ENCODE measurements around the gene SIPA1L3.

The SIPA1L3 gene

DNA sequence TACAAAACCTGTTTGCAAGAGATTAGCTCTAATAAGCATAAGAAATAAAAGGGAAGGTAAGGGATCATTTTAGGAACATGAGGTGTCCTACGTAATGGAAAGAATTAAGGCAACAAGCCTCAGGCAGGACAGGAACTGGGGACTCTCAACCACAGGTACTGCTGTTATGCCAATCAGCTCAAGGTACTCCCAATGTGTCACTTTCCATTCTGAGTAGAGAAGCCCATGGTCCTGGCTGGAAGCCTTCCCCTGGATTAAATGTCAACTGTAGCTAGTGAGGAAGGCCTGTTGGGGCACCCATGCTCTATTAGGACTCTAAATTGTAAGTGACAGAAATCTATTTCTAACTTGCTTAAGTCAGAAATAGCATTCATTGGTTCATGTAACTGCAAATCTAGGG is 182.4 kb downstream of the SIPA1L3 start:
- Histone ChIP-seq H3K36me3 (ENCODE audit: low read length) (peaks cover 11% of the 10 kb centered on the region; the same call in 1 of the 2 replicates), H3K9ac (ENCODE audit: low read length) (no peak overlapping the region), H3K4me2 (ENCODE audit: low read depth, low read length, poor library complexity, severe bottlenecking) (no peak overlapping the region), H4K20me1 (ENCODE audit: low read depth, low read length) (no peaks in the 10 kb centered on the region), H3K9me2 (replicated peaks; ENCODE audit: insufficient read depth, low read length) (no peaks in the 10 kb centered on the region), H3K27me3 (ENCODE audit: low read length) (no peaks in the 10 kb centered on the region), H3K79me2 (ENCODE audit: insufficient read depth, low read length) (peaks cover 5% of the 10 kb centered on the region; the same call in 1 of the 2 replicates), H3F3A (ENCODE audit: insufficient read depth) (no peaks in the 10 kb centered on the region), H3K27ac (ENCODE audit: low read depth, low read length) (no peak overlapping the region), H3K9me3 (ENCODE audit: insufficient read depth, low read length) (no peaks in the 10 kb centered on the region), H2AFZ (ENCODE audit: low read depth, low read length, severe bottlenecking) (no peak overlapping the region), H3K4me3 (ENCODE audit: insufficient read depth, low read length, poor library complexity, severe bottlenecking) (no peak overlapping the region)
- TF ChIP-seq EZH2phosphoT487 (conservative IDR thresholded peaks at IDR 0.05; ENCODE audit: low read length): no peak
- TF ChIP-seq, protein P1, sequence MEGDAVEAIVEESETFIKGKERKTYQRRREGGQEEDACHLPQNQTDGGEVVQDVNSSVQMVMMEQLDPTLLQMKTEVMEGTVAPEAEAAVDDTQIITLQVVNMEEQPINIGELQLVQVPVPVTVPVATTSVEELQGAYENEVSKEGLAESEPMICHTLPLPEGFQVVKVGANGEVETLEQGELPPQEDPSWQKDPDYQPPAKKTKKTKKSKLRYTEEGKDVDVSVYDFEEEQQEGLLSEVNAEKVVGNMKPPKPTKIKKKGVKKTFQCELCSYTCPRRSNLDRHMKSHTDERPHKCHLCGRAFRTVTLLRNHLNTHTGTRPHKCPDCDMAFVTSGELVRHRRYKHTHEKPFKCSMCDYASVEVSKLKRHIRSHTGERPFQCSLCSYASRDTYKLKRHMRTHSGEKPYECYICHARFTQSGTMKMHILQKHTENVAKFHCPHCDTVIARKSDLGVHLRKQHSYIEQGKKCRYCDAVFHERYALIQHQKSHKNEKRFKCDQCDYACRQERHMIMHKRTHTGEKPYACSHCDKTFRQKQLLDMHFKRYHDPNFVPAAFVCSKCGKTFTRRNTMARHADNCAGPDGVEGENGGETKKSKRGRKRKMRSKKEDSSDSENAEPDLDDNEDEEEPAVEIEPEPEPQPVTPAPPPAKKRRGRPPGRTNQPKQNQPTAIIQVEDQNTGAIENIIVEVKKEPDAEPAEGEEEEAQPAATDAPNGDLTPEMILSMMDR (IDR thresholded peaks at IDR 0.05; ENCODE audit: insufficient read depth, low read length, poor library complexity, severe bottlenecking): no peak

- Histone ChIP-seq H3K27ac (ENCODE audit: low read depth, low read length) (no peak overlapping the region), H2AFZ (ENCODE audit: low read depth, low read length, severe bottlenecking) (no peak overlapping the region), H4K20me1 (ENCODE audit: low read depth, low read length) (no peaks in the 10 kb centered on the region), H3K9me3 (ENCODE audit: insufficient read depth, low read length) (no peaks in the 10 kb centered on the region), H3K9me2 (replicated peaks; ENCODE audit: insufficient read depth, low read length) (no peaks in the 10 kb centered on the region), H3K4me3 (ENCODE audit: insufficient read depth, low read length, poor library complexity, severe bottlenecking) (no peak overlapping the region), H3F3A (ENCODE audit: insufficient read depth) (no peaks in the 10 kb centered on the region), H3K27me3 (ENCODE audit: low read length) (no peaks in the 10 kb centered on the region), H3K79me2 (ENCODE audit: insufficient read depth, low read length) (peaks cover 17% of the 10 kb centered on the region), H3K4me2 (ENCODE audit: low read depth, low read length, poor library complexity, severe bottlenecking) (no peak overlapping the region), H3K36me3 (ENCODE audit: low read length) (peaks cover 11% of the 10 kb centered on the region; the same call in 1 of the 2 replicates), H3K9ac (ENCODE audit: low read length) (no peak overlapping the region)
- no peak for TF ChIP-seq EZH2phosphoT487 (conservative IDR thresholded peaks at IDR 0.05; ENCODE audit: low read length)
- TF ChIP-seq, protein P1 (IDR thresholded peaks at IDR 0.05; ENCODE audit: insufficient read depth, low read length, poor library complexity, severe bottlenecking): no peak
Measured at GRCh38 chr19:38093154-38093553, 186.1 kb downstream of the SIPA1L3 start.

DNA sequence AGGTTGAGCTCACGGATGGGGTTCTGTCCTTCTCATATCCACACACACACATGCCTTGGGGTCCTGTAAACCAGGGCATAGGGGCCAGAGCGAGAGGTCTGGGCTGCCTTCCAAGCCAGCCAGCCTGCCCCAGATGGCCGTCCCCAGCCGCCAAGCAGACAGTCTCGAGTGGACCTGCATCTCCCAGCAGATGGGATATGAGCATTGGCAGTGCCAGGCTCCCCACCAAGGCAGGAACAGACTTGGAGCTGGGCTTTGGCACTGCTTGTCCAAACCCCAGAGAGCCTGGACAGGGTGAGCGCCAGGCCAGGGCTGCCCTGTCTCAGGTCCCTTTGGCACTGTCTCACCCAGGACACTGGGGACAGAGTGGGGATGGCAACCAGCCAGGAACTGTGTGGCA is 186.6 kb downstream of the SIPA1L3 start:
- Histone ChIP-seq H2AFZ (ENCODE audit: low read depth, low read length, severe bottlenecking) (no peak overlapping the region), H3K9me2 (replicated peaks; ENCODE audit: insufficient read depth, low read length) (no peaks in the 10 kb centered on the region), H3K79me2 (ENCODE audit: insufficient read depth, low read length) (peaks cover 17% of the 10 kb centered on the region), H3K27ac (ENCODE audit: low read depth, low read length) (no peak overlapping the region), H3K36me3 (ENCODE audit: low read length) (peaks cover 10% of the 10 kb centered on the region; the same call in 1 of the 2 replicates), H3K4me3 (ENCODE audit: insufficient read depth, low read length, poor library complexity, severe bottlenecking) (no peak overlapping the region), H4K20me1 (ENCODE audit: low read depth, low read length) (no peaks in the 10 kb centered on the region), H3K9ac (ENCODE audit: low read length) (no peak overlapping the region), H3K9me3 (ENCODE audit: insufficient read depth, low read length) (no peaks in the 10 kb centered on the region), H3K27me3 (ENCODE audit: low read length) (no peaks in the 10 kb centered on the region), H3K4me2 (ENCODE audit: low read depth, low read length, poor library complexity, severe bottlenecking) (no peak overlapping the region), H3F3A (ENCODE audit: insufficient read depth) (no peaks in the 10 kb centered on the region)
- TF ChIP-seq, protein P1 (IDR thresholded peaks at IDR 0.05; ENCODE audit: insufficient read depth, low read length, poor library complexity, severe bottlenecking): no peak
- TF ChIP-seq EZH2phosphoT487 (conservative IDR thresholded peaks at IDR 0.05; ENCODE audit: low read length): no peak

All from SU-DHL-6 (cell line).